ENCODE data around the gene ABCC12.
"Not testable (repeated sequence)": the region's sequence is repeated elsewhere in the genome, so short reads cannot be mapped to it uniquely, and the experiment has no call there.

Gene ABCC12

DNA sequence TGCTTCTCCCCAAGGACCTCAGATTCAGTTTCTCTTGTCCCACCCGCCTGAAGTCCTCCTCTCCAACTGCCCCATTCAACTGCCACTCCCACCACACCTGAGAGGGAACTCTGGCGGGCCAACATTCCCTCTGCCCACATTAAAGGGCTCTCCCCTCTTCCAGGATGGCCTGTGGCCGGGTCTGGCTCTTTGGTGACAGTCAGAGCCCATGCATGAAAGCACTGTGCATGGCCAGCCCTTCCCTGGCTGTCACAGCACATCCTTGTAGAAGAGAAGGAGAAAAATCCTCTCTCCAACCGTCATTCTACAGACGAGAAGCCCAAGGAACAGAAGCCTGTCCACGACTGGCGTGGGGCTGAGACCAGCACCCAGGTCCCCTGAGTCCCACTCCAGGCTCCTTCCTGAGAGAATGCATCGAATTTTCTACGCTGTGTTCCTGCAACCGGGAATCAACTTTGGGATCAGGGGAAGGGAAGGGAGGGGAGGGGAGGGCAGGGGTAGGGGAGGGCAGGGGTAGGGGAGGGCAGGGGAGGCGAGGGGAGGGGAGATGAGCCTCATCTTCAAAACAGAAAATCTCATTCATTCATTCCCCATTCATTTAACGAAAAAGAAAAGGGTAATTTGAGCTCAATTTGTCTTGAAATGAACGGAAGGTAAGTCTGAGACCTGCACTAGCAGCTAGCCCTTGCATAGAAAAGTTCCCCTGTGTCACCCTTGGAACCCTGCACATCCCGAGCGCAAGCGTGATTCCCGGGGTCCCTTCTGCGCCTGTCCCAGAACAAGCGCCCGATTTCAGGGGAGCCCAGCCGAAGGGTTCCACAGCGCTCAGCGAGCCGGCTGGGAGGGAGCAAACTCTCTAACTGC, at the start of gene ABCC12:
ABCC12 (minus strand) TSS at position 68 of the 864 bp plus-strand sequence. CDS start 9,569 bp downstream, outside the sequence.
- no peak for DNase-seq

DNA sequence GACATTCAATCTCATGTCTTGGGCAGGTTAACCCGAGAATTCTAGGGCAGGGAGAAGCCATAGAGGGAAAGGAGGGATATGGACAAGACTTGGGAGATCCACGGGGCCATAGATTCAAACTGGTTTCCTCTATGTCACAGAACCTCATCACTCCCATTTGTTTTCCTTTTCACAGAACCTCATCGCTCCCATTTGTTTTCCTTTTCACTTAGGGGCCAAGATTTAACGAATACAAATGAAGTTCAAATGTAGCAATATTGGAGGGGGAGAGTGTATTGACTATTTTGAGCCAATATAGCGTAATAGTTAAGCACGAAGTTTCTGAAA, 49.0 kb upstream of the ABCC12 start:
- DNase-seq: no peak

DNA sequence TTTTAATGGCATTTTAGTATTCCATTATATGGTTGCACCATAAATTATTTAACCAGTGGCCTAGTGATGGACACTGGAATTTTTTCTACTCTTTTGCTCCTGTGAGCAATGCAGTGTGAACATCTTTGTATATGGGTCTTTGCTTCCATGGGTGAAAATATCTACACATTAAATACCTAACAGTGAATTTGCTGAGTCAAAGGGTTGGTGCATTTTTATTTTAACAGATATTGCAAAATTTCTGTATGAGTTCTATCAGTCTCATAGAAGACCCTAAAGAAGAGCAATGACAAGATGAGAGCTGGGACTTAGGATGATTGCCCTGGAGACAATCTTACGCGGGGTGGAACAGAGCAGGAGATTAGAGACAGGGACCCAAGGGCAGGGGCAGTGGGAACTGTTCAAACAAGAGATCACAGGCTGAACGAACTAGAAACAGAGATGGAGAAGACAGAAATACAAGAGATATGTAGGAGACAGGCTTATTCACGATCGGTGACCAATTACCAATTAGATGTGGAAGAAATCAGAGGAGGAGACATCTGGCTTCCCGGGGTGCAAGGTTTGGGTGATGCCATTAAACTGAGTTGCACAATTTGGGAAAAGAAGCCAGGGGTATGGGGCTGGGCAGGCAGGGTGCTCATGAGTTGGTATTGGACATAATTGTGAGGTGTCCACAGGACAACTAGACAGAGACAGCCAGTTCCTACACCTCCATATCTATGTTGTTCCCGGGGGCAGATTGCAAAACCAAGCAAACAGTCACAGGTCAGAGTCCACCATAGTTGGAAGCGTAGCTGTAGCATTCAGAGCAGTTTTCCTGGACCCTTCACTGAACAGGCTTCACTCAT, 48.4 kb upstream of the ABCC12 start:
- DNase-seq: no peak

DNA sequence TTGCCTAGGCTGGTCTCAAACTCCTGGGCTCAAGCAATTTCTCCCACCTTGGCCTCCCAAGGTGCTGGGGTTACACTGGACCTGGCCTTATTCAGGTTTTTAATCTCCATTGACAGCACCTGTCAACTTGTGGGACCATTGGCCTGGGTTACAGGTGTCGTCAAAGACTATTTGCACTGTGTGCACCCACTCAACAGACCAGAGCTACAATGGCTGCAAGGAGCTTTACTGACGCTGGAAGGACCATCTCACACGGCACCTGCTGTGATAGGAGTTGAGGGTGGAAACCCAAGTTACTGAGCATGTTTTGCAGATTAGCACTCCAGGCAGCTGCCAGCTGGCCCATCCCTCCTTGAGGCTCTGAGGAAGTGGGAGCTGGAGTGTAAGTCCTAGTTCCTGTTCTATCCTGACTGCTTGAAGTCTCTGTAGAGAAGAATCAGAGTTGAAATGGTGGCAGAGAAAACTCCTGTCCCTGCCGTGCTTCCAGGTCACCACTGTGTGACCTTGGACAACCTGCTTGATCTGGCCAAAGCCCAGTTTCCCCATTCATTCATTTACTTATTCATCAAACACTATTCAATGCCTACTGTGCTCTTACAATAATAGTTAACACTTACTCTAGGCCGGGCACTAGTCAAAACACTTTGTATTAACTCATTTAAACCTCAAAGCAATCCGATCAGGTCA, 45.9 kb upstream of the ABCC12 start:
- no peak for DNase-seq

DNA sequence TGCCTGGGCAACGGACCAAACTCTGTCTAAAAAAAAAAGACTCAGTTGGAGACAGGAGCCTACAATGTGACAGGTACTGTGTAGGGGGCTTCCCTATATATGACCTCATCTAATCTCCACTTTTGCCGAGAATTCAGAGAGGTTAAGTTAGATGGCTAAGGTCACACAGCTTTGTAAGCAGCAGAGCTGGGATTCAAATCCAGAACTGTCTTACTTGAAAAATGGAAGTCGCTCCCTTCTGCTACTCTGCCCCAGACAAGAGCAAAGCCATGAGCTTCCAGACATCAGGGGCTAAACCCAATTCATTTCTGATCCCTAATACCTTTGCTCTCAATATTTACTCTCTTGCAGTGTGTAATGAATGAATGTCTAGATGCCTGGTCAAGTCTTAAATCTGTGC, 41.5 kb upstream of the ABCC12 start:
- no peak for DNase-seq

DNA sequence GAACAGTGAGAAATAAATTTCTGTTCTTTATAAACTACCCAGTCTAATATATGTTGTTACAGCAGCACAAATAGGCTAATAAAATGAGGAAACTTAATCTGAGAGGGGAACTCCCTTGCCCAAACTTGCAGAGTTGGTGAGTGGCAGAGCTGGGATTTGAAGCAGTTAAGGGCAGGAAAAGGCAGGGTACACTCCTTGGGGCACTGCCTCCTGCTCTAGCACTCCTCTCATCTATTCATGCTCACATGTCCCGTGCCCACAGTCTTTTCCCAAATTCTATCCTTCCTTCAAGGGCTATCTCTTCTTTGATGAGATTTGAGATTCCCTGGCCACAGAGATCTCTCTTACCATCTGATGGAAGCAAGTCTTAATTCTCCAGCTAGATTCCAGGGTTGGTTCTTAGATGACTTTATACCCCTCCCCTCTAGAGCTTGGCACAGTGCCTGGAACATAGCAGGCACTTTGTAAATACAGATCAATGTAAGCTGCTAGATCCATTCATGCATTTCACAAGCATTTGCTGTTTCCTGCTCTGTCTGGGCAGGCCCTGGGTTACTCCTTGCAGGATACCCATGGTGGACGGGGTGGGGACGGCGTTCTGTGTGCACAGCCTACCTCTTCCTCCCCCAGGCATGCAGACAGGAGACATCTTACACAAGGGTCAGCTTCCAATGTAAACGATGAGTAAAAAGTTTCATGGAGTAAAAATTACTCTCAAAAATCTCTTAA, 39.2 kb upstream of the ABCC12 start:
- DNase-seq: peak; percentile 7 to 18

DNA sequence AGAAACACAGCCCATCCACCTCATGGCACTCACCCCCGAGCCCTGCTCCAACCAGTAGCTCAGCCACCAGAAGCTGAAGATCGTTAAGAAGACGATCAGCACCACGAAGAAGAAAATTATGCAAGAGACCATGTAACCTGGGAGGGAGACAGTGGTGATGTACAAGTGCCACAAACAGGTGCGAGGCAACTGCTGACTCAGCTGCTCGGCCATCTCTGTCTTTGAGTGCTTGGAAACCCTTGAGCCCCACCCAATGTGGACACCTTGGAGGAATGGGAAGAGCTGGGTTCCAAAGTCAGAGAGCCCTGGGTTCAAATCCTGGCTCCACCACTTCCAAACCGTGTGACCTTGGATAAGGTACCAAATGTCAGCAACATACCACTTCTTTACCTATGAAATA, 38.1 kb upstream of the ABCC12 start:
- DNase-seq: no peak

DNA sequence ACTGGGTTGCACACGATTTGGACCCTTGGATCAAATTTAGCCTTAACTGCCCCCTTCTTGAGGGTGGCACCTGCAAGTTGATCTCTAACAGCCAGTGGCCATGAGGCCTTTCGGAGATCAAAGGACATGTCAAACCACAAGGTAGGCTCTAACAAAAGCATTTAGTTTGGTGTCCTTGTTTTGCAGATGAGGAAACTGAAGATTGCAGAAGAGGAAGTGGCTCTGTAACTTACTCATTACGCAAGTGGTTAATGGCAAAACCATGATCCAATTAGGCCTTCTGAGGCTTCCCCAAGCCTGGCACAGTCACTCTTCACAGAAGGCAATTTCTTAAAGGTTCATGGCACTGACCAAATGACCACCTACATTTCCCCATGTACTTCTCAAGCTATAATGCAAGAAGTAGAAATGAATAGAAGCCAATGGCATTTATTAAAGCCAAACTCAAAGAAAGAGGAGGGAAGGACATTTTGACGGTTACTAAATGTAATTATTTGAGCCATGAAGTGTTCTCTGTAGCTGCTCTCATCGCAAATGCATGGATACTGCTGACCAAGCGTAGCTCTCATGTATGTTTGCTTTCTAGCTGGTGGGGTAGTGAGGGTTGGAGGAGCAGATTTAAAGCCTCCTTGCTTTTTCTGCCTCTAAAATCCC, 32.8 kb upstream of the ABCC12 start:
- no peak for DNase-seq

DNA sequence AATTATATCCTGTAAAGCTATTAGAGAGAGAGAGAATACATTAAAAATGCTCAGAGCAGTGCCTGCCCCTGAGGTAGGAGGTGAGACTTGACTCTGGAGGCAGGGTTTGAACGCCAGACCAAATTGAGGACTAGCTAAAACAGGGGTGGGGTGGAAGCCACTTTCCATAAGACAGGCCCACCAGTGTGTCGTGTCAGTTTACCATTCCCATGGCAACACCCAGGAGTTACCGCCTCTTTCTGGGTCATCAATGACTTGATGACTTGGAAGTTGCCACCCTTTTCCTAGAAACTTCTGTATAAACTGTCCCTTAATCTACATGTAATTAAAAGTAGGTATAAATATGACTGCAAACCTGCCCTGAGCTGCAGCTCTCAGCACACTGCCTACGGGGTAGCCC, 32.0 kb upstream of the ABCC12 start:
- DNase-seq: no peak

DNA sequence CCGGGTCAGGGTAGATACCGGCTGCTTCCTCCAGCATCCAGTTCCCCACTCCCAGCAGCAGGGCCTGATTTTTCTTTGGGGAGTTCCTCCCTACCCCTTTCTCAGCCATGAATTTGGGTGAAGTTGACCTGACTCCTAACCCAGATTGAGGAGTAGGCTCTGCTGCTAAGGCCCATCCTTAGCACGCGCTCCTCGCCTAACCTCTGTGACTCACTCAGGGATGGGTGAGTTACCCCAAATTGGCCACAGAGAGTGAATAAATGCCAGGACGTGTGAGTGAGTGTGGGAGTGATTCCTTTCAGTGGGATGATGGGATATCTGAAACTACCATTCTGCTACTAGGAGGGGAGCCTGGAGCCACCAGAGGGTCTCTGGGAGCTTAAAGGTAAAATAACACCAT, 28.9 kb upstream of the ABCC12 start:
- no peak for DNase-seq

DNA sequence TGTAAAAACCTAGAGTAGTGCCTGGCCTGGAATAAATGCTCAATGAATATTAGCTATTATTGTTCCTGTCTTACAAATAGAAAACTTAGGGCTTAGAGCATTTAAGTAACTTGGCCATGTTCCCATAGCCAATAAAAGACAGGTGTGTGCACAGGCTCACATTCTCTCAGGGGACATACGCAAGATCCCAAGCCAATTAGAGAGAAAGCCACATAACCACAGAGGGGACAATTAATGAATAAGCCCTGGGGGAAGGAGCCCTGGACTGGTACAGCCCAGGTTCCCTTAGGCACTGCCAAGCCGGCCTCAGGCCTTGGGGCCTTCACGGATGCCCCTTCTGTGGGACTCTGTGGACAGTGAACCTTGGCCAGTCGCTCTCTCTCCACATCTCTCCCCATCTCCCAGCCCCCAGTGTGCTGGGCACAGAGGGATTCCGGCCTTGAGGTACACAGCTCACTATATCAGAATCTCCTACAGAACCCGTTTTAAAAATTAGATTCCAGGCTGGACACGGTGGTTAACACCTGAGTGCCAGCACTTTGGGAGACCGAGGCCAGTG, 27.3 kb upstream of the ABCC12 start:
- no peak for DNase-seq

DNA sequence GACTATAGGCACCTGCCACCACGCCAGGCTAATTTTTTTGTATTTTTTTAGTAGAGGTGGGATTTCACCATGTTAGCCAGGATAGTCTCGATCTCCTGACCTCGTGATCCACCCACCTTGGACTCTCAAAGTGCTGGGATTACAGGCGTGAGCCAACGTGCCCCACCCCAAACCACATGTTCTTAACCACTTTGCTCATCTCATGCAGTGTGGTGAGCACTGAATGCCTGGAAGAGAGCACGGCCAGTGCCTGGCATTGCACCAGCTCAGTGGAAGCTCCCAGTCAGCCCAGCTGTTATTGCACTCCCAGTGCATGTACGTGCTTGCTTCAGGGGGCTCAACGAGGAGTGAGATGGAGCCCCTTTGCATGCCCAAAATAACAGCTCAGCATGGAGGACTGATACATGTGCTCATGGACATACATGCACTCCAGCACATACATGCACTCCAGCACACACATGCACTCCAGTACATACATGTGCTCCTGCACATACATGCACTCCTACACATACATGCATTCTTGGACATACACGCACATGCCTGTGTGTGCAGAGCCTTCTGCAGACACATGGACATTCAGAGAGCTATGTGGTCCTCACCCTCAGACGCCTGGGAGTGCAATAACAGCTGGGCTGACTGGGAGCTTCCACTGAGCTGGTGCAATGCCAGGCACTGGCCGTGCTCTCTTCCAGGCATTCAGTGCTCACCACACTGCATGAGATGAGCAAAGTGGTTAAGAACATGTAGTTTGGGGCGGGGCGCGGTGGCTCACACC, 26.1 kb upstream of the ABCC12 start:
- not testable (repeated sequence) for DNase-seq

DNA sequence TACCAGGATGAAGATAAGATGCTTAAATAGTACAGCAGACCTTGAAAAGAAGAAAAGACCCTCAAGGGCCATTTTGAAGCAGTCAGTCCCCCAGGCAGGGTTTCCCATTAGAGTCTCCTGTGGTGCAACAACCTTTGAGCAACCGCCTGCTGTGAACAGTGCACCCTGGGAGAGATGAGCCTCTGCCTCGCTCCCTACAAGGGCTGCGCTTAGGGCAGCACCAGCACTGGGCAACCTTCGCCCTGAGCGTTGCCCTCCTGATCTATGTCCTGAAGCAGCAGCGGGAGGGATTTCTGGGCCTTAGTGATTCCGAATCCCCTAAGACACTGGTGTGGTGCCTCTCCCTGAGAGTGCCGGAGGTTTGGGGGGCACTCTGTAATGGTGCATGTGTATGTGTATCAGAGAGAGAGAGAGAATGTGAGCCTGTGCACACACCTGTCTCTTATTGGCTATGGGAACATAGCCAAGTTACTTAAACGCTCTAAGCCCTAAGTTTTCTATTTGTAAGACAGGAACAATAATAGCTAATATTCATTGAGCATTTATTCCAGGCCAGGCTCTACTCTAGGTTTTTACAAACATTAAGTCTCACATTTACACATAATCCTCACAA, 25.2 kb upstream of the ABCC12 start:
- no peak for DNase-seq

DNA sequence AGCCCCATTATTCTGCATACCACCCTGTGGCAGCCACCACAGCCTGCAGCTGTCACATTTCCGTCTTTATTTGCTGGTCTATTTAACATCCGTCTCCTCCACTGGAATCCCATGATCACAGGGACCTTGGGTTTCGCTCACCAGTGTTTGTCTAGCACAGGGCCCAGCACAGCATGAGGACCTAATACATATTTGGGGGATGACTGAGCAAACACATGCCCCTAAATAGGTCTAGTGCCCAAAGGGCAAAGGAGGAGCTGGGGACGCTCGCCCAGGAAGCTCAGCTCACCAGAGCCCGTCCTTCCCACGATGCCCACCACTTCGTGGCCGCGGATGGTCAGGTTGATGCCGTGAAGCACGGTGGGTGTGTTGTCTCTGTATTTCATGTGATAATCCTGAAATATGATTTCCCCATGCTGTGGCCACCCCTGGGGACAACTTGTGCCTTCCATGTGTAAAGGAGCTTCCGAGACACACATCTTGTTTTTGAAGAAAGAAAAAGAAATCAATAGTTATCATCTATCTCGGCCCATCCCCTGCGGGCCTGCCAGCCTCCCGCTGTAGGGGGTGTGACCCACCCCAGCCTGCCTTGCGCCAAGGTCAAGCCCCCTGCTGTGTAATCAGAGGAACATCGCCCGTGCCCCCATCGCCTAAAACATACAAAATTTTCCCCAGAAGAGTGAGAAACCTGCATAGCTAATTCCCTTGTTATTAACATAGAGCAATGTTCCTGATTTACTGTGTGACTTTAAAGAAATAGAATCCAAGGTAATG, 21.0 kb upstream of the ABCC12 start:
- DNase-seq: no peak

DNA sequence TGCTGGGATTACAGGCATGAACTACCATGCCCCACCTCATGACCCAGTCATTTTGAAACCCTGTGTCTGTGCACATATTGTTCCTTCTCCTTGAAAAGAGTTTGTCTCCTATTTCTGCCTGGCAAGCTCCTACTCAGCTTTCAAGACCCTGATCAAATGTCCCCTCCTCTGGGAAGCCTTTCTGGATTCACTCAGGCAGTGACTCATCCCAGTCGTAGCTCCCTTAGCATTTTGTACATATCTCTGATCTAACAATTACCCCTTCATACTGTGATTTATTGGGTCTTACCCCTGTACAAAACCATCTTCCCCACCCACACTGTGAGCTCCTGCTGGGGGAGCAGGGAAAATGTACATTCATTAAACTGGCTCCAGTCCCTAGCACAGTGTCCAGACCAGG, 18.1 kb upstream of the ABCC12 start:
- no peak for DNase-seq

DNA sequence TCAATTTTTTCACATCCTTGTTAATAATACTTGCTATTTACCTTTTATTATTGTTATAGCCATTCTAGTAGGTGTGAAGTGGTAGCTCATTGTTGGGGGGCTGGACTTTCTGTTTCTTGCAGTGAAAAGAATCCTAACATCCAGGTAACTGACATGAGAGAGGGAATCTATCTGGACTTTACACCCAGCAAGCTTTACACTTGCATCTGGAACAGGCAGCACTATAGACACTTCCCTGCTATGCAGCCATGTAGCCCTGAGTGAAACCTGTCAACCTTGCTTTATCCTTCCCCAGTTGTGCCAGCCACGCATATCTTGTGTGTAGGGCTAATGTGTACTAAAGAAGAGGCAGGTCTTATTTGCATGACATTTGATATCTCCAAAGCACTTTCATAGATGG, 16.9 kb upstream of the ABCC12 start:
- DNase-seq: peak; percentile 48 to 61

DNA sequence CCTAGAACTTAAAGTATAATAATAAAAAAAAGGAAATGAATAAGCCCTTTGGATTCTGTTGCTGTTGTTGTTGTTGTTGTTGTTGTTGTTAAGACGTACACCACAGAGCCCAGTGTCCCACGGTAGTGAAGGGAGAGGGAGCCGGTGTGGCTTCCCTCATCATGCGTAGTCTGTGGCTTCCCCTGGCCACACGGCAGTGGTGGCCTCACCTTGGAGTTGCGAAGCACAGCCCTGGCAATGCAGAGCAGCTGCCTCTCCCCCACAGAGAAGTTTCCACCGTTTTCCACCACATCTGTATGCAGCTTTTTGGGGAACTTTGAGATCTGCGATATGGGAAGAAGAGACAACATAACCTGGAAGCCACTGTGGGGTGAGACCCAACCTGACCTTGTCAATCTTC, 14.1 kb upstream of the ABCC12 start:
- DNase-seq: no peak

DNA sequence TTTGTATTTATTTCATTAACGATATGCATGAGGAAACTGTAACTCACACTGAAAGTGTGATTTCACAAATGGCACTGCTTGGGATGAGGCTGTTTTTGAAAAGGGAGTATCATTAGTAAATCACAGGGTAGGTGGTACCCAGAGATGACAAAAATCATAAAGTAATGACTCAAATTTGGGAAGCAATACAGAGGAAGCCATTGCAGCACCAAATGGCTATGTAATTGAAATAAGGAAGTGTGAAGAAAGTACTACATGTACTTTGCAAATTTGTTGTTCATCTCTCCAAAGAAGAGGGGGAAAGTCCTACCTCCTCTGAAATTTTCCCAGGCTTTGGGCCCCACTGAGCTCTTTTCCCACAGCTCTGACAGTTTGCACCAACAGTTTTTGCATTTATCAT, 12.3 kb upstream of the ABCC12 start:
- DNase-seq: no peak

DNA sequence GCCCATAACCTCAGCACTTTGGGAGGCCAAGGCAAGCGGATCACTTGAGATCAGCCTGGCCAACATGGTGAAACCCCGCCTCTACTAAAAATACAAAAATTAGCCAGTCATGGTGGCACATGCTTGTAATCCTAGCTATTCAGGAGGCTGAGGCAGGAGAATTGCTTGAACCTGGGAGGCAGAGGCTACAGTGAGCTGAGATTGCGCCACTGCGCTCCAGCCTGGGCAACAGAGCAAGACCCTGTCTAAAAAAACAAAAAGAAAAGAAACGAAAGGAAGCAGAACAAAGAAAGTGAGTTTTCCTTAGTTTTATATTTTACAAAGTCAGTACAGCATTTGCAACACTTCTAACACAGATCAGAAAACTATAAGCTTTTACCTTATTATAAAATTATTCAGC, 10.8 kb upstream of the ABCC12 start:
- not testable (repeated sequence) for DNase-seq

All from NCI-H526 (cell line).